Anterior cingulate cortex (tissue), 58 donors: Measurements from ENCODE around the gene TMPRSS3.

Experiments used
- DNase-seq, 58 donors: peaks; one replicate each; lab custom pipeline; 2025; lab: John Stamatoyannopoulos, UW

Gene TMPRSS3

DNA sequence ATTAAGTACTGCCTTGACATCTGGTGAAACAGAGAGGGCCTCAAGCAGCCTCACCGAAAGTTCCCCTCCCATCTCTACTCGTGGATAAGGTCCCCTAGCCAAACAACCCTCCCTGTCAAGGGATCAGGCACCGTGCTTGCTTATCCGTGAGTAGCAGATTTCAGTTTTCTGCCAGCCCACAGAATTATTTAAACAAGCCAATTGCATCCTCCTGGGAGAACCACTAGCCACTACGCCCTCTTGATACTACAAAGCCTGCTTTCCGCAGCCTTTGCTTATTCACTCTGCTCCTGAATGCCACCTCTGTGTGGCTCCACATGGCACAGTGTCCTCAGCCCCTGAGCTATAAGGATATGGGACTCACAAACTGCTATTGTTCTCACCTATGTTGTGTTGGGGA lies 39.2 kb downstream of the TMPRSS3 start:
- no peak for DNase-seq

DNA sequence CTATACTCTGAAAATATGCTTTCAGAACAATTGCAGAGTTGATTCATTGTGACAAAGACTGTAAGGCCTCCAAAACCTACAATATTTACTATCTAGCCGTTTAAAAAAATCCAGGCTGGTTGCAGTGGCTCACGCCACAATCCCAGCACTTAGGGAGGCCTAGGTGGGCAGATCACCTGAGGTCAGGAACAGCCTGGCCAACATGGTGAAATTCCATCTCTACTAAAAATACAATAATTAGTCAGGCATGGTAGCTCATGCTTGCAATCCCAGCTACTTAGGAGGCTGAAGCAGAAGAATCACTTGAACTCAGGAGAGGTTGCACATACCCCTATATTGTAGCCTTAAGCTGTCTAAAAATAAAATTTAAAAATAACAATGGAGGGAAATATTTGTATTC lies 39.8 kb downstream of the TMPRSS3 start:
- DNase-seq = no peak

DNA sequence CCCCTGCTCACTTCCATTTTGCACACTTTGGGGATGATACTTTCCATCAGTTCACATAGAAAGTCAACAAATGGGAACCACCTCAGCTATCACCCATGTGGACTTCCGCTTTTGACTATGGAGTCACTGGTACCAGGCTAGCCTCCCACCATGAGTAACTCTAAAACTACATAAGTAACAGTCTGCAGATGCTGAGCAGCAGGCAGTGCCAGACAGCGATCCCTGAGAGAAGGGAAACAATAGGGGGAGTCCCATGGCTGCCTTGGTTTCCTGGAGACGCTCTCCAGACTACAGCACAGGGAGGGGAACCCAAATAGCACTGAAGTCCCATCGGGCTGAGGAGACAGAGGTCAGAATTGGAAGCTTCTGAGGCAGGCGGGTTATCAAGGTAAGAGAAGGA lies 42.2 kb downstream of the TMPRSS3 start:
- no peak for DNase-seq

- DNase-seq = no peak
Observed at GRCh38 chr21:42352441-42353095, 43.3 kb downstream of the TMPRSS3 start.

- no peak for DNase-seq
Observed at GRCh38 chr21:42351626-42352440, 44.0 kb downstream of the TMPRSS3 start.

DNA sequence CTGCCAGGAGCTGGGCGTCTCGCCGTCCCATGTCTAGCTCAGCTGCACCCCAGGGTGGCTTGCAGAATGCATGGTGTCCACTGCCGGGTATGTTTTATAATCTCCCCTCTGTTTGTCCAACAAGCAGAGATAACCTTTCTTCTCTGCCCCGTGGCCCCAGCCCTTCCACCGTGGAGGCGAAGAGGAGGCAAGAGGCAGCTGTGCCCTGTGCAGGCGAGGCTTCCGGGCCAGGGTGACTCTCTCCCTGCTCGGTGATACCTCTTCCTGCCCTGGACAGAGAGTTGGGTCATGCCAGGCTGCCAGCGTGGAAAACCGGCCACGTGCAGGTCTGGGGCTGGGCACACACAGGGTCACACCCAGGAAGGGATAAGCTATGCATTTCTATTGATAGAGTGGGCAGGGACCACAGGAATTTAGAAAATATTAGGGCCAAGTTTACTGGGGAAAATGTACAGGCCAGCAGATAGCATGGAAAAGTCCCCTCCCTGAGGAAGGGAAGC lies 44.9 kb downstream of the TMPRSS3 start, which contains the start of gene TFF2:
TSS of gene TFF2 (minus strand) at position 68 of the 500 bp plus-strand sequence. CDS start at position 31, 37 bp downstream.
- no peak for DNase-seq

DNA sequence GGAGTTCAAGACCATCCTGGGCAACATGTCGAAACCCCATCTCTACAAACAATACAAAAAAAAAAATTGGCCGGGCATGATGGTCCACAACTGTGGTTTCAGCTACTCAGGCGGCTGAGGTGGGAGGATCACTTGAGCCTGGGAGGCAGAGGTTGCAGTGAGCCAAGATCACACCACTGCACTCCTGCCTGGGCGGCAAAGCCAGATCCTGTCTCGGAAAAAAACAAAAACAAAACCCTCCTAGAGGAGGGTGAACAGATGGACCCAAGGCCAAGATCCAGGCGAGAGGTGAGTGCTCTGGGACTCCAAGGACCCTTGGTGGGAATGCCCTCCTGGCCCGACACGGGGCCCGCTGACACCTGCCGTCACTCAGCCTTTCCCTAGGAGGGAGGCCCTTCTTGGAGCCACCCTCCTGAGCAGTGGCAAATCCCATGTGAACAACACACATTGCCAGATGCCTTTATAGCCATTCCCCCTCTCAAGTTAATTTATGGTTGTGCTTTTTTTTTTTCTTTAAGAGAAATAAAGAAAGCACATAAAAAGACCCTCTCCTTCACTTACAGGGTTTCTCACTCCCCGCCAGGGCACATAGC lies 45.4 kb downstream of the TMPRSS3 start:
- no peak for DNase-seq

GRCh38 chr21:42349420-42350317 lies 46.2 kb downstream of the TMPRSS3 start:
- DNase-seq = no peak

- no peak for DNase-seq
Observed at GRCh38 chr21:42348762-42349161, 47.1 kb downstream of the TMPRSS3 start.

DNA sequence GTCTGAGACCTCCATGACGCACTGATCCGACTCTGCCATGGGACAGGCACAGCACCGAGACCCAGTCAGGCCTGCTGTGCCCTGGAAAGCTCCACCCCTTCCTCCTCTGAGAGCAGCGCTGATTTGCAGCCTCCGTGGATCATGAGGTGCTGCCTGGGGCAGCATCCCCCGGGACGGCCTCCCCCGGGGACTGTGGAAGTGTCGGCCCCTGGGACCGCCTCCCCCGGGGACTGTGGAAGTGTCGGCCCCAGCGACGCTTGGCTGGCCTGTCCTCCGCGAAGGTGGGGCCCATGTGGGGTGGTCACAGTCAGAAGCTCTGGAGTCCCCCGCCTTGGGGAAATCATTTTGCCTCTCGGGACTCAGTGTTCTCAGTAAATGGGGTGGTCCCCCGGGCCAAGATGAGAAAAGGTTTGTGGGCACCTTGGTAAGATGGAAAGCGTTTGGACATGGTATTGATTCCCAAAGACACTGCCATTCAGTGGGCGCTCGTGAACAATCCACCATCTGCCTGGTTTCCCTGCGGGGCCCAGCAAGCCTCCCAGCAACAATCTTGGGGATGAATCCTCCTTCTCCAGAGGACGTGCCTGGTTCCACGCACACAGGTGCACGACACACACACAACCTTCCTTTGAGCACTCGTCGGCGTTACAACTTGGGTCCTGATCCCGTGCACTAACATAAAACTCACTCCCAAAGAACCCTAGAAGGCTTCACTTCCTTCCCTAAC lies 48.1 kb downstream of the TMPRSS3 start:
- DNase-seq = no peak

- no peak for DNase-seq
Observed at GRCh38 chr21:42346866-42347600, 48.8 kb downstream of the TMPRSS3 start.

GRCh38 chr21:42346441-42346840 lies 49.4 kb downstream of the TMPRSS3 start:
- no peak for DNase-seq

GRCh38 chr21:42344631-42345030 lies 51.2 kb downstream of the TMPRSS3 start:
- DNase-seq = no peak

- no peak for DNase-seq
Observed at GRCh38 chr21:42343963-42344510, 51.8 kb downstream of the TMPRSS3 start.

GRCh38 chr21:42343556-42343955 lies 52.3 kb downstream of the TMPRSS3 start:
- DNase-seq = no peak

DNA sequence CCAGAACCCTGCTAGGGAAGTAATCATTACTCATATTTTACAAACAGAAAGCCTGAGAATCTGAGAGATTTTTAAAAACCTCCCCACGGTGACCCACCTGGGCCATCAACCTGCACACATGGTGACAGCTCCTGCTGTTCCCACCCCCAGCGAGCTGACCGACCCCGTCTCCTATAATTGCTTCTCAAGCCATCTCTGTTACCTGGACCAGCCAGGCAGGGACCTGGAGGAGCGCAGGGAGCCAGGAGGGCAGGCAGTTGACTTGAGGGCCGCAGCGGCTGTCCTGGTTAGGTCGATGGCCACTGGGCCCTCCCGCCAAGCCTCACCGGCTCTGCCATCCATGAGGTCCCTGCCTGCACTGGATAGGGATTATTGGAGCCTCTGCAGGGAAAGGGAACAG lies 52.8 kb downstream of the TMPRSS3 start:
- no peak for DNase-seq

DNA sequence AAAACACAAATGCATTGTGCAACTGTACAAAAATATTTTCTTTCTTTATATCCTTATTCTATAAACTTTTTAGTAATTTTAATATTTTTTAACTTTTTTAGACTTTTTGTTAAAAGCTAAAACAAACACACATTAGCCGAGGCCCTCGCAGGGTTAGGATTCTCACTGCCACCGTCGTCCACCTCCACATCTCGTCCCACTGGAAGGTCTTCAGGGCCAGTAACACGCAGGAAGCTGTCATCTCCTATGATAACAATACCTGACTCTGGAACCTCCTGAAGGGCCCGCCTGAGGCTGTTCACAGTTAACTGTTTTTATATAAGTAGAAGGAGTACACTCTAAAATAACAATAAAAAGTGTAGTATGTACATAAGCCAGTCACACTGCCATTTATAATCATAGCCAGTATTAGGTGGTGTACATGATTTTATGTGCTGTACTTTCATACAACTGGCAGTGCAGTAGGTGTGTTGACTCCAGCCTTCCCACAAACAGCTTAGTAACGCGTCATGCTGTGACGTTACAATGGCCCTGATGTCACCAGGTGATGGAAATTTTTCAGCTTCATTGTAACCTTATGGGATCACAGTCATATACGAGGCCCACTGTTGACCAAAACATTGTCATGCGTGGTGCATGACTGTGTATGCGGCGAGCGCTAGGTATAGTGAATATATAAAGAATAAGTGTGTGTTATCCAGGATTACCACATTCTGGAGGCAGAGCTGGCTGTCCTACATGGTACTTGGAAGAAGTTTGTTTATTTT lies 53.9 kb downstream of the TMPRSS3 start:
- no peak for DNase-seq
